Measurements from ENCODE around the gene C19orf73.
"Not testable (repeated sequence)": the region's sequence is repeated elsewhere in the genome, so short reads cannot be mapped to it uniquely, and the experiment has no call there.

The C19orf73 gene

DNA sequence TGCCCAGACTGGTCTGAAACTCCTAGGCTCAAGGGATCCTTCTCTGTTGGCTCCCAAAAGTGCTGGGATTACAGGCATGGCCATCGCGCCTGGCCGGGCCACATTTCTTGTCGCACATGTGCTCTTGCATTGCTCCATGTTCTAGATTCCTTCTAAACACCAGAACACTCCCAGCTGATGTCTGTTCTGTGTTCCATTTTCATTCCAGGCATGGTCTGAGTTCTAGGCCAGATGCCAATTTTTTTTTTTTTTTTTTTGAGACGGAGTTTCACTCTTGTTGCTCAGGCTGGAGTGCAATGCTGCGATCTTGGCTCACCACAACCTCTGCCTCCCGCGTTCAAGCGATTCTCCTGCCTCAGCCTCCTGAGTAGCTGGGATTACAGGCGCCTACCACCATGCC is 2.9 kb upstream of the C19orf73 start:
- DNase-seq, result not testable (repeated sequence)

DNA sequence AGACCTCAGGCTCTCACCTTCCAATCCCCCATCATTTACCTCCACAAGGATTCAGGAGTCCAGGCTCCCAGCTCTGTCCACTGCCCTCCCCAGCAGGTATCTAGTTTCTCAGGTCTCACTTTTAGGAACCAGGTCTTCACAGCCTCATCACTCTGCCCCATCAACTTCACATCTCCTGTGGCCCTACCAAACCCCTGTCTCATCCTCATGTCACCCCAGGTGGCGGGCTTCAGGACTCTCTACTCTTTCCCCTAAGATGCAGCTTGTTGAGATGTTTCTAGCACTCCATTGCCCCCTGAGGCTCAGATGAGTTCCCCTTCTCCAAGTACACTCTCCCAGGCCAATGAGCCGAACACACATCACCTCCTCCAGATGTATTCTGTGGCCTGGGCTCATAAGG is 1.9 kb upstream of the C19orf73 start:
- DNase-seq, result no peak

DNA sequence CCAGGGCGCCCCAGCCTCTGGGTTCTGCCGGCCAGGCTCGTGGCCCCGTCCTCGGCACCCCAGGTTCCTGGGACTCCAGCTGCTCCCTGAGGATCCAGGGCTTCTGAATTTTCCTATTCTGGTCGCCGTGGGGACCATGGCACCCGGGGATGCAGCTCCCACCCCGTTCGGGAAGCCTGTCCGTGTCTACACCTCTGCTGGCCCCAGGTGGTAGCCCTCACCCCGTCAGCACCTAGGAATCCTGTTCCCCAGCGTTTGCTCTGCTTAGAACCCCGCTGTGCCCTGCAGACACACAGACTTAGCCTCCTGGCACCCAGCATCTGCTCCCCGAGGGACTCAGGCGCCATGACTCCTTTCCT is 1.4 kb upstream of the C19orf73 start:
- DNase-seq, result no peak

DNA sequence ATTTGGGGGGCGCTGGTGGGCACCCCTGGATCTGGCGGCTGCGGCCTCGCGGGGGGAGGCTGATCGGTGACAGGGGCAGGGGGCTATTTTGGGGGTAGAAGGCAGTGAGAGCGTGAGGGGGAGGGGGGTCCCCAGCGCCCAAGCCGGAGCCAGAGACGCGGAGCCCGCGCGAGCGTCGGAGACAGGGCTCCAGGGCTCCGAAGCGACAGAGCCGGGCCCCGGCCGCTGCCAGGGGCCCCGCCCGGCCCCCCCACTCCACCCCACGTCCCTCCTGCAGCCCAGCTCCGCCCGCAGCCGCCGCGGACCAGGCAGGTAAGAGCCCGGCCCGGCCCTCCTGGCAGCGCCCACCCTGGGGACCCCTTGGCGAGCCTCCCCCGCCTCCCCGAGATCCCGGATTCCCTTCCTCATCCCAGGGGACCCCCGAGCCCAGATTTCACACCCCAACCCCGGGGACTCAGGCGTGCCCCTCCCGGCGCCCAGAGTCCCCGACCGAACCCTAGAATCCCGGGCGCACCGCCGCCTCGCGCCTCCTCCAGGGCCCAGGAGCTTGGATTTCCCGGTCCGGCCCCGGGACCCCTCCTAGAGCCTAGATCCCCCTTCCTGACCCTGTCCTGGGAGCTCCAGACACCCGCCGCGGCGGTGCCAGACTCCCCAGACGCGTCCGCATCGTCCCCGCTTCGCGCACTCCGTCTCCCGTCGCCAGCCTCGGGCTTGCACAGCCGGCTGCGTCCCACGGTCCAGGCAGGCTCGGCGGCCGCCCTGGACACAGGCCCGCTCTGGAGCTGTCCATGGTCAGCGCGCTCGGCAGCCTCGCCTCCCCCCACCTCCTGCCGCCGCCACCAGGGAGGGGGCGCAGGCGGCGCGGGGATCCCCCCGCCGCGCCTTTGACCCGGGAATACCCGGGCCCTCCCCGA is 725 bp upstream of the C19orf73 start, which contains the start of gene PPFIA3:
PPFIA3 (plus strand) TSS at position 134 of the 914 bp plus-strand sequence. CDS start 8,330 bp downstream, outside the sequence.
- peak in 1 of 5 donors; percentile 19 for DNase-seq

DNA sequence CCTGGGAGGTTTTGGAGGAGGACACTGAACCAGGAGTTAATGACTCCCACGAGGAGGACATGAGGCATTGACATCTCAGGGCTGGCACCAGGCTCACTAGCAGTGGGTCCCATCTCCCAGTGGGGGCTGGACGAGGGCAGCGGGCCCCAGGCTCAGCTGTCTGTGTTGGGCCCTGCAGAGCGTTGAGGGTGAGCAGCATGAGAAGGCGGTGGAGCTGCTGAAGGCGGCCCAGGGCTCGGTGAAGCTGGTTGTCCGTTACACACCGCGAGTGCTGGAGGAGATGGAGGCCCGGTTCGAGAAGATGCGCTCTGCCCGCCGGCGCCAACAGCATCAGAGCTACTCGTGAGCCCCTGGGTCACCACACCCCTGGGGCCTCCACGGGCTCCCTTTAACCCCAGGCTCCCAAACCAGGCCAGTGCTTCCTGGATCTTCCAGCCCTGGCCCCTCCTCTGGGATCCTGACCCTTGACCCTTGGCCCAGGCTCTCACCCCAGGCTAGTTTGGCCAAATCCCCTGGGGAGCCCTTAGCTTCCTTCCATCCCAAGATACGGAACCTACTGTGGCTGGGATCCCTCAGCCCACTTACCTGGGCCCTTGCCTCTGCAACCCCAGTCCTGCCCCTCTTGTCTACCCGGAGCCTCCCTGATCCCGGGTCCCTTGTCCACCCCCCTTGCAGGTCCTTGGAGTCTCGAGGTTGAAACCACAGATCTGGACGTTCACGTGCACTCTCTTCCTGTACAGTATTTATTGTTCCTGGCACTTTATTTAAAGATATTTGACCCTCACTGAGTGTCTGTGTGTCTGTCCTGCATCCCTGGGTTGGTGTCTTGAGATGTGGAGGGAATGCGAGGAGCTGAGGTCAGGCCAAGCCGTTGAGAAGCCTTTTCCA is 1.0 kb downstream of the C19orf73 start:
- DNase-seq, result no peak

DNA sequence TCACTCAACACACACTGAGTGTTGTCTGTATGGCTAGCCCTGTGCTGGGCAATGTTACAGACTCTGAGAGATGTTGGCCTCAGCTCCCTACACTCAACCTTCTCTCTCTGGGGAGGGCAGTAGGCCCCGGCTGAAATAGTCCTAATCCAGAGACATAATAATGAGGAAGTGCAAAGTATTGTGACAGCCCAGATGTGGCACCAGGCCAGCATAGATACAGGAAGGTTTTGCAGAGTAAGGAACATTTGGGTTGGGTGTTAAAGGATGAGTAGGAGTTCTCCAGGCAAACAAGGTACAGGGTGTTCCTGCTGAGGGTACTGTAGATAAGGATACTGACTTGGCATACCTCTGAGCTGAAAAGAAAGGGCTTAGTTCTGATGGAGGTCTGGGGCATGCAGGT is 2.4 kb downstream of the C19orf73 start:
- DNase-seq, result no peak

DNA sequence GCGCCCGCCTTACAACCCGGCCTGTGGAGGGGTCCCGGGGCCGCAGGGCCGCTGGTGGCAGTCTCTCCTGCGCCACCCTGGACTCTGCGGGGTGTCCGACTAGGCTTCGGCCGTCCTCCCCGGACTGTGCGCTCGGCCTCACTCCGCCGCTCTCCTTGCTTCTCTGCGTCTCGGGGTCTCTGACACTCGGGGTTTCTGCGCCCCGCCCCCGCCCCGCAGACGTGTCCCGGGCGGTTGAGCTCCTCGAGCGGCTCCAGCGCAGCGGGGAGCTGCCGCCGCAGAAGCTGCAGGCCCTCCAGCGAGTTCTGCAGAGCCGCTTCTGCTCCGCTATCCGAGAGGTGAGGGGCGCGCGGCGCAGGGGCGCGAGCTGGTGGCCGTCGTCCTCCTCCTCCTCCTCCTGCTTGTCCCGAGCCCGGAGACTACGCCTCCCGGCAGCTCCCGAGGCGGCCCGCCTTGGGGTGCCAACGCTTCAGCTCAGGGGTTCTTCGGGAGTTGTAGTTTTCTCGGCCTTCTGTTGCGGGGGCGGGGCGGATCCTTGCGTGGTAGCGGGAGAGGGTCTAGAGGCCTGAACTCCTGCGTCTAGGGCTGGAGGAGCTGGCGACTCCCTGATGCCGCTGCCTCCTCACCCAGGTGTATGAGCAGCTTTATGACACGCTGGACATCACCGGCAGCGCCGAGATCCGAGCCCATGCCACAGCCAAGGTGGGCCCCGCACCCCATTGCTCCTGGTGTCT is 4.1 kb downstream of the C19orf73 start:
- DNase-seq, result peak in 2 of 5 donors; percentile 29 to 51

DNA sequence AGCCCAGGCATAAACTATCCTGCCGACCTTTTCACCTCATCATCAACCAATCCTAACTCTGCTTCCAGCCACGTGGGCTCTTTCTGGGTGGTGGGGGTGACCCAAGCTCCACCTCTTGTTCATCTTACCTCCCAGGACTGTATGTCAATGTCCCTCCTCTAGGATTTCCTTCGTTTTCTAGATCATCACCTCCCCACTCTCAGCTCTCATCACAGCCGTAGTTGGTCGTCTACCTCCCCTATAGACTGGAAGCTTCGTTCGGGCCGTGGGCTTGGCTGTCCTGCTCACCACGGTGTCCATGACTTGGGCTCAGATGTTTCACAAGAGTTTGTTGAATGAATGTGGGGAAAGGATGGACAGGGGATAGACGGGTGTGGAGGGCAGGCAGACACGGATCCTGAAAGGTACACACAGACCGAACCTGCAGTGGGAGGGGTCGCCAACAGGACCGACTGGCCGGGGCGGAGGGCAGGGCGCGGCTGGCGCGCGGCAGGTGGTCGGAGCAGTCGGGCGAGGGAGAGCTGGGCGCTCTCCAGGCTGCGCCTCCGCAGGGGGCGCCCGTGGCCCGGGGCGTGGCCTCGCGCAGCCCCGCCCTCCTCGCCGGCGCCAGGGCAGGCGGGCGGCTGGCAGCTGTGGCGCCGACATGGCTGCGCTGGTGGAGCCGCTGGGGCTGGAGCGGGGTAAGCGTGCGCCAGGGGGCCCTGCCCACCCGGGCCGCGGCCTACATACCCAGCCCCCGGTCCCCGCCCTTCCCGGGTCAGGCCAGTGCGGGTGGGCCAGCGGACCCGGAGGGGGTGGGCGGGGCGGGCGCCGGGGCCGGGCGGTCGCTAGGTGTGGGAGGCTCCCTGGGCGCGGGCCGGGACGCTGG is 4.9 kb downstream of the C19orf73 start, which contains the start of gene LIN7B:
LIN7B (plus strand) TSS at position 609 of the 868 bp plus-strand sequence; CDS start at position 644, 35 bp downstream.
- DNase-seq, result peak; percentile 60 to 82 (median 68)

DNA sequence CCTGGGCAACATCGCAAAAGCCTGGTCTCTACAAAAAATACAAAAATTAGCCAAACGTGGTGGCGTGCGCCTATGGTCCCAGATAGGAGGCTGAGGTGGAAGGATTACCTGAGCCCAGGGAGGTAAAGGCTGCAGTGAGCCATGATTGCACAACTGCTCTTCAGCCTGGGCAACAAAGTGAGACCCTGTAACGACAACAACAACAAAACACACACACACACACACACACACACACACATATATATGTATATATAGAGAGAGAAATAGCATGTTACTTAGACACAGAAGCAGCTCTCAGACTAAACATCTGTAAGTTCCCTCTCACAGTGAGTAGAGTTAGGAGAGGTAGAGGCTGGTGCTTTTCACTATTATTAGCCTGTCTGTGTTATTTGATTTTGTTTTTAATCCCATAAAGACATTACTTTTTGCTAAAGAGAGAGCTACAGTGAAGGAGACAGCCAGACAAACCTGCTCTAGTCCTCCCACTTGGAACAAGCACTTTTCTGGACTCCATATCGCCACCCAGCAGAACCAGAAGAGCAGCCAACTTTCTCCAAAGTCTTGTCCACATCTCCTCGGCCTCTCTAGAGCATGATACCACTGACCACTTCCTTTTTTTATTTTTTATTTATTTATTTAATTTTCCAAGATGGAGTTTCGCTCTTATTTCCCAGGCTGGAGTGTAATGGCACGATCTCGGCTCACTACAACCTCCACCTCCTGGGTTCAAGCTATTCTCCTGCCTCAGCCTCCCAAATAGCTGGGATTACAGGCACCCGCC is 7.5 kb downstream of the C19orf73 start:
- DNase-seq, result no peak

DNA sequence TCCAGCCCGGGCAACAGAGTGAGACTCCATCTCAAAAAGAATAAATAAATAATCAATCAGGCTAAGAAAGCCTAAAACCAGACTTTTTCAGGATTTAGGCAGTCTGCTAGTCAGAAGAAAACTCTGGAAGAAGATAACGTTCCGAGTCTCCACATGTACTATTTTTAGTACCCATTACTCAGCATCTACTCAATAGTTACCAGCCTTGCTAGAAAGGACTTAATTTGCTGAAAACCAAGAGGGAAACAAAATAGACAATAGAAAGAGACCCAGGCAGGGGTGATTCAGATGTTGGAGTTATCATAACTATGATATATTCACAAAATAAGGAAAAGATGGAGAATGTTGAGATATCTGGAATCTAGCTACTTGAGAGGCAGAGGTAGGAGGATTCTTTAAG is 8.4 kb downstream of the C19orf73 start:
- no peak for DNase-seq

DNA sequence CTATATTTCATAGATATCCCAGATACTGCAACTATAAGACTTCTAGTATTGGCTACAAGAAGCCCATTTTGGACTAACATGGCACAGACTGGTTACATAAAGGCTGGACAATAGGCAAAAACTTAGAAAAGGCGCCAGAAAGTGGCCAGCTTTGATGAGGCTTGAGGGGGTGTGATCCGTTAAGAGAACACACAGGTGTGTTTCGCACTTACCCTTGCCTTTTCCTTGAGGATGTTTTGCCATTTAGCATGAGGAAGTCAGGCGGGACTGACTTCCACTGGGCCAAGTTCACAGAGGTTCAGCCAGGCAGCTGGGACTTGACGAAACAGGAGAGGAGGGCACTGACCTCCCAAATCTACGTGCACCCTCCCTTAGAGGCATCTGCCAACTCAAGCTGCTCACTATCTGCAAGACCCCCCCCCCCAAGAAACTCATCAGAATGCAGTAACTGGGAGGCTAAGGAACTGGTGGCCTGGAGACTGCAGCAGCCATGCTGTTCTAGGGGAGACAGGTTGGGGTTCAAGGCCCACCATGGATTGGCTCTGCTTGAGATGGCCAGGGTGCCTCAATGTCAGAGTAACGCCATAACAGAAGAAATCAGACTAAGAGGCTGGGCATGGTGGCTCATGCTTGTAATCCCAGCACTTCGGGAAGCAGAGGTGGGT is 9.2 kb downstream of the C19orf73 start:
- DNase-seq, result no peak

DNA sequence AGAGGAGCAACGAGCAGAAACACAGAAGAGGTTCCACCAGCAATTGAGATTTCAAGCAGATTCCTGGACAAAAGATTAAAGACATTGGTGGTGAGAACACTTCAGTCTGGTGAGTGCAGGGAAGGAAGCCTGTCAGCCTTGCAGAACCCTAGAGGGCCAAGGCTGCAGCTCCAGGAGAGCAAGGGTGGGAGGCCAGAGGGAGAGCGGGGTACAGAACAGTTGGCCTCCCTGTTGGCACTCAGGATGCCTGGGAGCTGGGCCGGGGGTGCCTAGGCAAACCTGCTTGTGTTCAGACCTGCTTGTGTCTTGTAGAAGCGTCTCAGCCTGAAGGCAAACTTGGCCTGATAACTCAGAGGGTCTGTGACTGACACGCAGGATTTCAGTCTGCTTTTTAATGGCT is 9.9 kb downstream of the C19orf73 start:
- no peak for DNase-seq

DNA sequence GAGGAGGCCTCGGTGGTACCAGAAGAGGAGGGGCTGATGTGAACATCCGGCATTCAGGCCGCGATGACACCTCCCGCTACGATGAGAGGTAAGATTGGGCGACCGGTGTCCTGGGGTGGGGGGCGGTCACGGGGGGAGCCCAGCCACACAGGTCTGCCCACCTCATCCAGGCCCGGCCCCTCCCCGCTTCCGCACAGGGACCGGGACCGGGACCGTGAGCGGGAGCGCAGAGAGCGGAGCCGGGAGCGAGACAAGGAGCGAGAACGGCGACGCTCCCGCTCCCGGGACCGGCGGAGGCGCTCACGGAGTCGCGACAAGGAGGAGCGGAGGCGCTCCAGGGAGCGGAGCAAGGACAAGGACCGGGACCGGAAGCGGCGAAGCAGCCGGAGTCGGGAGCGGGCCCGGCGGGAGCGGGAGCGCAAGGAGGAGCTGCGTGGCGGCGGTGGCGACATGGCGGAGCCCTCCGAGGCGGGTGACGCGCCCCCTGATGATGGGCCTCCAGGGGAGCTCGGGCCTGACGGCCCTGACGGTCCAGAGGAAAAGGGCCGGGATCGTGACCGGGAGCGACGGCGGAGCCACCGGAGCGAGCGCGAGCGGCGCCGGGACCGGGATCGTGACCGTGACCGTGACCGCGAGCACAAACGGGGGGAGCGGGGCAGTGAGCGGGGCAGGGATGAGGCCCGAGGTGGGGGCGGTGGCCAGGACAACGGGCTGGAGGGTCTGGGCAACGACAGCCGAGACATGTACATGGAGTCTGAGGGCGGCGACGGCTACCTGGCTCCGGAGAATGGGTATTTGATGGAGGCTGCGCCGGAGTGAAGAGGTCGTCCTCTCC is 11.1 kb downstream of the C19orf73 start:
- DNase-seq, result no peak

DNA sequence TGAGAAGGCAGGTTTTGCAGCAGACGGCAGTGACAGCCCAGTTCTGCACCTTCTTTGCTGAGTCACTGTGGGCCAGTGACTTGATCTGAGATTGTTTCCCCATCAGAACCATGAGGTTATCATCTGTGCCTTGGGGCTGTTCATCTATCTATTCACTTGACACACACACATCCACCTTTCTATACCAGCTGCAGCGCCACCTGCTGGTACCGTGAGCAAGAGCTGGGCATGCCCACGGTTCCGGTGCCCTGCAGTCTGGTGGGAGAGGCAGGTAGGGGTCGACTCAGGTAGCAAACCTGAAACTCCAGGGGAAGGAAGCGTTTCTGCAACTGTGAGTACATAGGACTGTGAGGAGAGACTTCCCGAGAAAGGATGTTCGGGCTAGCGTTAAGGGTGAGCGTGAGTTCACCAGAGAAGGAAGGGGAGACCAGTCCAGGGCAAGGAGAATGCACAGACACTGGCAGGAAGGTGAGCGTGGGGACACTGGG is 12.3 kb downstream of the C19orf73 start:
- DNase-seq, result peak in 3 of 5 donors; percentile 50 to 57 (median 51)

DNA sequence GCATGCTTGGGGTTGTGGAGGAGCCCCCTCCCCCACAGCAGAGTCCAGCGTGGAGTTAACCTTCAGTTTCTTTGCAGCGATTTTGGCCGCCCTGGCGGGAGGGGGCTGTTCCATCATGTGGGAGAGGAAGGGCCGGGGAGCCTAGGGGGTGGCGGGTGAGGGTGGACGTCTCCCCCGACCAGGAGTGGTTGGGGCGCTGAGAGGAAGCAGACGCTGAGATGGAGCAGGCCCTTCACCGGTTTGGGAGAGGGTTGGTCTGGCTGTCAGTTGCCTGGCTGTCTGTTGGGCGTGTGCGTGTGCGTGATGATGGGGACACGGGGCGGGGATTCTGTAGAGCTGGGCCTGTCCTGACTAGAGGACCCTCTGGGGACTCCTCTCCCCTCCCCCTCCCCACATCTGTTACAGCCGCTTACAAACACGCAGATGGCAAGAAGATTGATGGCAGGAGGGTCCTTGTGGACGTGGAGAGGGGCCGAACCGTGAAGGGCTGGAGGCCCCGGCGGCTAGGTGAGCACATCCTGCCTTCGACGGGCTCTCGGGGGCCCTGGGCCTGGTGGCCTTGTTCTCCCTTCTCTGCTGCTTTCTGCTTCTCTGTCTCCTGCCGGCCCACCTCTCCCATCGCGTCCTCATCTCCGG is 14.6 kb downstream of the C19orf73 start:
- no peak for DNase-seq

DNA sequence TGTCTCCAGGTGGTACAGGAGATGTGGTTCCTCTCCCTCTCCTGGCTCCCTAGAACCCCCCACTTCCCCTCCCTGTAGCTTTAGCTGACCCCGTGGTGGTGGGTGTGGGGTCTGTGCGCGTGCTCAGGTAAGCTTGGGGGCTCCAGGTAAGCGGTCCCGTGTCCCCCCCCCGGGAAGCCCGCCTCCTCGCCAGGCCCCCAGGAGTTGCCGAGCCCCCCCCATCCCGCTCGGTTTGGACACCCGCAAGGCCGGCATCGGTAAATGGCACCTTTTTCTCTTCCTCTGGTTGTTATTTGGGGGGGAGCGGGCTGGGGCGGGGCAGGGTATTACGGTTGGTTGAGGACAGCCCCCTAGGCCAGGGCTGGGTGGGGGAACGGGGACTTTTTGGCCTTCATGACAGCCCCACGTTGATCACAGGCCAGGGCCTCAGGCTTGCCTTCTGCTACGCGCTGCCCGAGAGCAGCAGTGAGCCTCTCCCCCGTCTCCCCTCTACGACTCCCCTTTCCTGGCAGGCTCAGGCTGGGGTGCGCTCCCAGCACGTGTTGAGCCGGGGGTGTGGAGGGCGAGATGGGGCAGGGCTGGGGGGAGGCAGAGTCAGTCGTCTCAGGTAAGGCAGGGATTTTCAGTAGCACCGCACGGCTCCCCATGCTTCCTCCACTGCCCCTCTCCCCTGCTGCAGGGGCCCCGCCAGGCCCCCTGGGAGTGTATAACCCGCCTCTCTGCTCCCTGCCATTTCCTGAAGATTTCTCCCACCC is 15.4 kb downstream of the C19orf73 start:
- DNase-seq, result no peak

DNA sequence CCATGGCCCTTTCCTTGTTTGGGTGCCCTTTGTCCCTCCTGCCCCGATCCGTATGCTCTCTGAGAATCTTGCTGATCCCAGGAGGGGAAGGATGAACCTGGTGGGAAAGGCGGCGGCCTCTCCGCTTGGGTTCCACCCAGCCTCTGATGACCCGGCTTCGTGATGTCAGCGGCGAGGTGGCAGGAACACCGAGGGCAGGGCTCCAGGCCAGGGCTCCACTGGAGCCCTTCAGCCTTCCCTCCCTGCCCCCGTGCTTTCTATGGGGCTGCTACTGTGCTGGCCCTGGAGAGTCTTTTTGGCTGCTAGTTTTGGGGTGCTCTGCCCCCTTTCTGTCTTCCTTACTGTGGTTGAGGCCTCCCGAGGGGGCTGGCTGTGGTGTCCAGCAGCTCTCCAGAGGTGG is 16.6 kb downstream of the C19orf73 start:
- no peak for DNase-seq

DNA sequence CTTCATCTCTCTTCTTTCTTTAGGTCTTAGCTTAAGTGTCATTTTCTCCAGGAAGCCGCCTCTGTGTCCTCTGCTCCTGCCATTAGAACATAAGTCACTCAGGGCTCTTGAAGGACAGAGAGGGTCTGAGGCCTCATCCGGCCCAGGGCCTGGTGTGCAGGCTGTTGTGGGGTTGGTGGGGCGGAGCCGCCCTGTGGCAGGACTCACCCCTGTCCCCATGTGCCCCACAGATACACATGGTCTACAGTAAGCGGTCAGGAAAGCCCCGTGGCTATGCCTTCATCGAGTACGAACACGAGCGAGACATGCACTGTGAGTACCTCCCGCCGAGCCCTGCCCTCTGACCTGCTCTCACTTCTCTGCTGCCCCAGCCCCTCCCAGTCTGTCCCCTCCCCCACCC is 17.8 kb downstream of the C19orf73 start:
- DNase-seq, result no peak

All from T-helper 1 cell (primary cell).